ENCODE measurements around the gene PIP5K1A. TPM values are rescaled to one million over a fixed set of nuclear protein-coding genes. Genes with fewer than 3 reads are reported as not detected.

The PIP5K1A gene
- total RNA-seq, 1 donor from 2014 or later, result 28.5 TPM

DNA sequence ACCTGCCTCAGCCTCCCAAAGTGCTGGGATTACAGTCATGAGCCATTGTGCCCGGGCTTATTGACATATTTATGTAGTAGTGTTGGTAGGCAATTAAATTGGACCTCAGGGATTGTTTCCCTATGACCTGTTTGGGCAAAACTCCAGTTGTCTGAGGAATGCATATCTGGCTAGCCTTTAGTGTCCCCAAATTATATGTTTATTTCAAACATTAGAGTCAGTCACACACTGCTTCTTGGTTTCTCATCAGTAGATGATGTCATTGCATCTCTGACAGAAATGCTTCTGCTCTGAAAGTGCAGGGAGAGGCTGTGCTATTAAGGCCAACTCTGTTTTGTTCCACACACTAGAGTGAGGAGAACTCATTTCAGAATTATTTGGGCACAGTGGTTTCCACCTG, 12.5 kb downstream of the PIP5K1A start:
- TF ChIP-seq, protein P1, sequence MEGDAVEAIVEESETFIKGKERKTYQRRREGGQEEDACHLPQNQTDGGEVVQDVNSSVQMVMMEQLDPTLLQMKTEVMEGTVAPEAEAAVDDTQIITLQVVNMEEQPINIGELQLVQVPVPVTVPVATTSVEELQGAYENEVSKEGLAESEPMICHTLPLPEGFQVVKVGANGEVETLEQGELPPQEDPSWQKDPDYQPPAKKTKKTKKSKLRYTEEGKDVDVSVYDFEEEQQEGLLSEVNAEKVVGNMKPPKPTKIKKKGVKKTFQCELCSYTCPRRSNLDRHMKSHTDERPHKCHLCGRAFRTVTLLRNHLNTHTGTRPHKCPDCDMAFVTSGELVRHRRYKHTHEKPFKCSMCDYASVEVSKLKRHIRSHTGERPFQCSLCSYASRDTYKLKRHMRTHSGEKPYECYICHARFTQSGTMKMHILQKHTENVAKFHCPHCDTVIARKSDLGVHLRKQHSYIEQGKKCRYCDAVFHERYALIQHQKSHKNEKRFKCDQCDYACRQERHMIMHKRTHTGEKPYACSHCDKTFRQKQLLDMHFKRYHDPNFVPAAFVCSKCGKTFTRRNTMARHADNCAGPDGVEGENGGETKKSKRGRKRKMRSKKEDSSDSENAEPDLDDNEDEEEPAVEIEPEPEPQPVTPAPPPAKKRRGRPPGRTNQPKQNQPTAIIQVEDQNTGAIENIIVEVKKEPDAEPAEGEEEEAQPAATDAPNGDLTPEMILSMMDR (IDR thresholded peaks at IDR 0.05; ENCODE audit: borderline replicate concordance), result no peak
- H3K4me3 ChIP-seq, result no peak overlapping the region
- no peaks in the 10 kb centered on the region for H3K27me3 ChIP-seq (ENCODE audit: low read depth)
- no peaks in the 10 kb centered on the region for H3K9me3 ChIP-seq (replicated peaks)
- peaks cover 53% of the 10 kb centered on the region for H3K36me3 ChIP-seq
- no peak overlapping the region for H3K27ac ChIP-seq (replicated peaks)
- no peak for DNase-seq
- H3K4me1 ChIP-seq, result peaks cover 39% of the 10 kb centered on the region
- intact Hi-C loops (cut with micrococcal nuclease), result loop anchor here (5.0 kb wide), 1 partner anchor 36 kb away; no protein-coding TSS in a partner anchor

GRCh38 chr1:151211972-151212705, 13.8 kb downstream of the PIP5K1A start:
- Histone ChIP-seq H3K4me1 (peaks cover 37% of the 10 kb centered on the region), H3K9me3 (replicated peaks) (no peaks in the 10 kb centered on the region), H3K27me3 (ENCODE audit: low read depth) (no peaks in the 10 kb centered on the region), H3K36me3 (peaks cover 43% of the 10 kb centered on the region), H3K27ac (replicated peaks) (no peak overlapping the region), H3K4me3 (no peak overlapping the region)
- TF ChIP-seq, protein P1 (IDR thresholded peaks at IDR 0.05; ENCODE audit: borderline replicate concordance), result no peak
- DNase-seq, result no peak
- intact Hi-C loops (cut with micrococcal nuclease), result loop anchor here (5.0 kb wide), 1 partner anchor 35 kb away; no protein-coding TSS in a partner anchor

DNA sequence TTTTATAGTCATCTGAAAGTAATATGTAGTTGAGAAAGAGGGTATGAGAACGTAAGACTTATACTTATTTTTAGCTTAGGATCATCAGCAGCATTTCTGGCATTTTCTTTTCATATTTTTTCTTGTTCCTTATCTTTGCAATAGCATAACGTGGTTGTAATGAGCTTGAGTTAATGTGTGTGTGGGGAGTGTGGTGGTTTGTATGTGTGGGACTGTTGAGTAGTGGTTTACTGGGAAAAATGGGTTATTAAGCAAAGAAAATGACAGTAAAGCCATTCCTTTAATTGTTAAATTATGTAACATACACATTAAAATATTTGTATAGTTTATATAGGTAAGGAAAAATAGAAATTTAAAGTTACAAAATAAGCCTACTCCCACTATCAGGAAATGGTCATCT, 15.2 kb downstream of the PIP5K1A start:
- Histone ChIP-seq H3K9me3 (replicated peaks) (no peaks in the 10 kb centered on the region), H3K27ac (replicated peaks) (no peak overlapping the region), H3K27me3 (ENCODE audit: low read depth) (no peaks in the 10 kb centered on the region), H3K4me3 (no peak overlapping the region), H3K36me3 (peaks cover 31% of the 10 kb centered on the region), H3K4me1 (peaks cover 38% of the 10 kb centered on the region)
- DNase-seq, result no peak
- intact Hi-C loops (cut with micrococcal nuclease), result loop anchor here (5.0 kb wide), 1 partner anchor 34 kb away; no protein-coding TSS in a partner anchor
- TF ChIP-seq, protein P1 (IDR thresholded peaks at IDR 0.05; ENCODE audit: borderline replicate concordance), result no peak

- no peak for DNase-seq
- Histone ChIP-seq H3K27ac (replicated peaks) (peak overlapping the region; percentile 7), H3K4me1 (peaks cover 31% of the 10 kb centered on the region), H3K4me3 (no peak overlapping the region), H3K9me3 (replicated peaks) (no peaks in the 10 kb centered on the region), H3K36me3 (peaks cover 31% of the 10 kb centered on the region), H3K27me3 (ENCODE audit: low read depth) (no peaks in the 10 kb centered on the region)
- intact Hi-C loops (cut with micrococcal nuclease), result no loop called here
- TF ChIP-seq, protein P1 (IDR thresholded peaks at IDR 0.05; ENCODE audit: borderline replicate concordance), result no peak
Observed at GRCh38 chr1:151221616-151222015, 23.3 kb downstream of the PIP5K1A start.

GRCh38 chr1:151222130-151222529, 23.8 kb downstream of the PIP5K1A start:
- TF ChIP-seq, protein P1 (IDR thresholded peaks at IDR 0.05; ENCODE audit: borderline replicate concordance), result no peak
- Histone ChIP-seq H3K4me1 (peaks cover 26% of the 10 kb centered on the region), H3K4me3 (no peak overlapping the region), H3K9me3 (replicated peaks) (no peaks in the 10 kb centered on the region), H3K27ac (replicated peaks) (peak overlapping the region; percentile 7), H3K27me3 (ENCODE audit: low read depth) (no peaks in the 10 kb centered on the region), H3K36me3 (peaks cover 34% of the 10 kb centered on the region)
- no peak for DNase-seq
- intact Hi-C loops (cut with micrococcal nuclease), result no loop called here
